Raji (cell line): ENCODE data around the gene YY1AP1.

Experiments
- POLR2A ChIP-seq: IDR thresholded peaks from 2 replicates; pipeline ENCODE4 v1.6.1; 2011; ENCODE audit warnings: low read depth, low read length, control low read depth; ENCODE audit not compliant: insufficient read depth

Gene YY1AP1

DNA sequence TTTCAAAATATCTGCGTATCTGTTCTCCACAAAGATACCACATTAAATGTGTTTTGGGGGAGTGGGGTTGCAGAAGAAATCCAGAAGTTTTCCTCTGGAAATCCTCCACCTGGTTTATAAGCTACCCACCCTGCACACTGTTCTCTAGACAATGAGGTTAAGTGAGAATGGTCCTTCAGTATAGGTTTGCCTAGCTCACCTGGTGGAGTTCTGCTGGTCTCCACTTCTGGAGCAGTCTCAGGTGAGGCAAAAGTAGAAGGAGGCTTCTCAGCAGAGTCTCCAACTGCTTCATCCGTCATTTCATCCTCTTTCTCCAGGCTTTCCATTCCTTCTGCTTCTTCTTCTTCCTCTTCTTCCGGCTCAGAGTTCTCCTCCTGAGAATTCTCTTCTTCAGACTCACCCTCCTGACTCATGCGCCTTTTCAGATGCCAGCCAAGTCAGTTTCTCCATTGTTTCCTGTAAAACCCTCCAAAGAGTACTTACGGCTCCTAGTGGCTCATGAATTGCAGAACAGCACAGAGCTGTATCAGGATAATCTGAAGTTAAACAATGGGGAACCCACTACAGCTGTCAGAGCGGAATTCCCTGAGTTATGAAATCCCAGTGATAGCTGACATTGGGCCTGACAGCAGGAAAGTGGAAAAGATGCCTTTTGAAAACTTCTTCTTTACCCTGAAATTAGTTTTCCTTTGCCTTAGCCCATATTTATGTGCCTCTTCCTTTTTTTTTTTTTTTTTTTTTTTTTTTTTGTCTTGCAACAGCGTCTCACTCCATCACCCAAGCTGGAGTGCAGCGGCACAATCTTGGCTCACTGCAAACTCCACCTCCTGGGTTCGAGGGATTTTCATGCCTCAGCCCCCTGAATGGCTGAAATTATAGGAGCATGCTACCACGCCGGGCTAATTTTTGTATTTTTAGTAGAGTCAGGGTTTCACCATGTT, 40.1 kb downstream of the YY1AP1 start:
- TF ChIP-seq POLR2A, result no peak

DNA sequence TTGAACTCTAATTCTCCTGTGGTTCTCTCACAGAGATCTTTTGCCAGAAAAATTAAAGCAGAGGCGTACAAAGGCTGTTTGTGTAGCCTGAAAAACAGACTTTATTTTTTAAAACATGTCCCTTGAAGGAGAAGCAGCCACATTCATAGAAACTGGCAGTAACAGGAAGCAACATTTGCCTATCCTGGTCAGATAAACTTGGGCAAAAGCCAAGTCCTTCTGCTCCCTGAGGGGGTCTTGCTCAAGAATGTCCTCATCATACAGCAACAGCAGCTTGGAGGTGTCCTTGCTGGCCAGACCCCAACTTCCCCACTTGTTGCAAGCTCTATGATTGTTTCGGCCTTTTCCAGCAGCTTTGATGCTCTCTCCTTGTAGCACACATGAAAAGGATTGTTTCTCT, 42.3 kb downstream of the YY1AP1 start:
- TF ChIP-seq POLR2A, result no peak

GRCh38 chr1:155645648-155646047, 42.9 kb downstream of the YY1AP1 start:
- no peak for TF ChIP-seq POLR2A

GRCh38 chr1:155645034-155645598, 43.5 kb downstream of the YY1AP1 start:
- TF ChIP-seq POLR2A, result no peak

GRCh38 chr1:155643230-155643629, 45.3 kb downstream of the YY1AP1 start:
- TF ChIP-seq POLR2A, result no peak

DNA sequence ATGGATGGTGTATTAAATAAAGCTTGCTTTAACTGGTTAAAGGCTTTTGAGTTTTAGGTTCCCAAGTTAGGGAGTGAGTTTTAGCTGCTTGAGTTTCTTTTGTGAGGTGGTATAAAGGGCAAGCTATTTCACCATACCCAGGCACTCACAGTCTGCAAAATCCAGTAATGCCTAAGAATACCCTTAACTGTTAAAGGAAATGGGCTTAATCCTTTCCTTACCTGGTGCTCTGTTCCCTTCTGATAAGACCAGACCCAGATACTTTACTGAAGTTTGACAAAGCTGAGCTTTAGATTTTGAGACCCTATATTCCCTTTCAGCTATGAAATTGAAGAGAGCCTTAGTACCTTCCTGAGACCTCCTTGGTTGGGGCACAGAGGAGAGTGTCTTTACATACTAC, 48.2 kb downstream of the YY1AP1 start:
- TF ChIP-seq POLR2A, result no peak

- TF ChIP-seq POLR2A, result no peak
Measured at GRCh38 chr1:155636397-155637153, 52.0 kb downstream of the YY1AP1 start.

GRCh38 chr1:155623357-155623756, 65.2 kb downstream of the YY1AP1 start:
- no peak for TF ChIP-seq POLR2A

DNA sequence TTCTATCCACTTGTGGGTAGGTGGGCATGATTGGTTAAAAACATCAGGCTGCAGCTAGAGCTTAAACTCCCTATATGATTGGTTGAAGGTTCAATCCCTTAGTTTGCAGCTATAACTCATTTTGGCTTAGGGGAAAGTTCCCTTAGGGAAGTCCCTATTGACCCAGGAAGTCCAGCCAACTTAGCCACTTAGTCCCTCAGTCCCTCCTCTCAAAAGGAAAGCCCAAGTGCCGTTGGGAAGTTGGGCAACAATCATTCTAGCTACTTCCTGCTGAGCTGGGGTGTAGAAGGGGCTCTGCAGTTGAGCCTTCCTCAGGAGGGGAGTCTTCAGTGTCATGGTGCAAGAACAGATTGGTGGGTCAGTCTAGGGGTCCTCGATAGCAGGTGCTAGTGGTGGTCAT, 66.4 kb downstream of the YY1AP1 start:
- TF ChIP-seq POLR2A, result no peak

DNA sequence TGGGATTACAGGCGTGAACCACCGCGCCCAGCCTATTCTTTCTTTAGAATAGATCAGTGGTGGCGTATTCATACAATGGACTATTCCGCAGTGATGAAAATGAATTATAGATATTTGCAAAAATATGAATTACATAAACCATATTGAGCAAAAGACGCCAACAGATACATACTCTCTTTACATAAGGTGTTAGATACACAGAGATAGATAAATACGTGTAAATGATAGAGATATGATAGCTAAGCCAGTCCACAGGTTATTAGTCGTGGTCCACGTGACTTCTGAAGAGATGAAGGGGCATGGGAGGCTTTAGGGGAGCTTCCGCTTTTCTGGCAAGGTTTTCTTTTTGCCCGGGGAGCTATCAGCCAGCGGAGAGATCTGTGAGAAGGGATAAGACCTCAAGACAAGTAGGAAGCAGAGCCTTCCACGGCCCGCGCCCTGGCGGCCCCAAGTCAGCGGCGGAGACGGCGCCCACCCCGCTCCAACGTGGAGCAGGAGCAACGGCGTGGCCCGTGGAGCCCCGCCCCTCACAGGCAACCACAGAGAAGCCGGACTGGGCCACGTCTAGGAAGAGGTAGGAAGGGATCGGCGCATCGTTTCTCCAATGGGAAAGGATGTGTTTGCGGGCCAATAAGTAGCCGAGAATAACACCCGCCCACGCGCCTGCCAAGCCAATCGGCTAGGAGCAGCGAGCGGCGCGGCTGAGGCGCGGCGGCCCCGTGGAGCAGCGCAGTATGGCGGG, 78.9 kb downstream of the YY1AP1 start, which contains the start of gene MSTO1:
Gene MSTO1 (plus strand): TSS at position 704 of the 742 bp plus-strand sequence. CDS start 31 bp downstream, at position 735.
- peak; percentile 88 for TF ChIP-seq POLR2A
